ENCODE data around the gene FARS2. TPM values are rescaled to one million over a fixed set of nuclear protein-coding genes. Genes with fewer than 3 reads are reported as not detected.

The FARS2 gene
- total RNA-seq, 1 donor from 2014 or later, result 11.8 TPM

DNA sequence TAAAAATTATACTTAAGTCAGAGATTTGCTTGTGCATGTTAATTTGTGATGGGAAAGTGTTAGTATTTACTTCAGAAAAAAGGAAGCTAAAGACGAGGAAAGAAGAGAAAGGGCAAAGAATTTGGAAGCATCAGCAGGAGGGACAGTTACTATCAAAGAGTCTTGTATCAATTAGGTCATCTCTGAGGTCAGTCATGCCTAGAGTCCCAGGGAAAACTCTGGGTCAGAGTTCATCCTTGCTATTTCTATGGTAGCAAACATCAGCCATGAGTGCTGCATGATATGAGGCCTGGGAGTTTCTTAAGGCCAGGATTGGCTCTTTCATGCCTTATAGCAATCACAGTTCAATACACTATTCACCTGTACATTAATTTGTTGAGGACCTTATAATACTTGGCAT lies 292.9 kb downstream of the FARS2 start:
- DNase-seq (ENCODE audit: low spot score), result no peak
- TF ChIP-seq, protein P1, sequence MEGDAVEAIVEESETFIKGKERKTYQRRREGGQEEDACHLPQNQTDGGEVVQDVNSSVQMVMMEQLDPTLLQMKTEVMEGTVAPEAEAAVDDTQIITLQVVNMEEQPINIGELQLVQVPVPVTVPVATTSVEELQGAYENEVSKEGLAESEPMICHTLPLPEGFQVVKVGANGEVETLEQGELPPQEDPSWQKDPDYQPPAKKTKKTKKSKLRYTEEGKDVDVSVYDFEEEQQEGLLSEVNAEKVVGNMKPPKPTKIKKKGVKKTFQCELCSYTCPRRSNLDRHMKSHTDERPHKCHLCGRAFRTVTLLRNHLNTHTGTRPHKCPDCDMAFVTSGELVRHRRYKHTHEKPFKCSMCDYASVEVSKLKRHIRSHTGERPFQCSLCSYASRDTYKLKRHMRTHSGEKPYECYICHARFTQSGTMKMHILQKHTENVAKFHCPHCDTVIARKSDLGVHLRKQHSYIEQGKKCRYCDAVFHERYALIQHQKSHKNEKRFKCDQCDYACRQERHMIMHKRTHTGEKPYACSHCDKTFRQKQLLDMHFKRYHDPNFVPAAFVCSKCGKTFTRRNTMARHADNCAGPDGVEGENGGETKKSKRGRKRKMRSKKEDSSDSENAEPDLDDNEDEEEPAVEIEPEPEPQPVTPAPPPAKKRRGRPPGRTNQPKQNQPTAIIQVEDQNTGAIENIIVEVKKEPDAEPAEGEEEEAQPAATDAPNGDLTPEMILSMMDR (IDR thresholded peaks at IDR 0.05), result no peak
- H3K36me3 Mint-ChIP-seq (ENCODE audit: low read depth), result peaks cover 7% of the 10 kb centered on the region
- peaks cover 11% of the 10 kb centered on the region for H3K9me3 Mint-ChIP-seq (ENCODE audit: low read depth)
- H3K27ac Mint-ChIP-seq (ENCODE audit: unreplicated experiment), result no peak overlapping the region
- H3K4me1 Mint-ChIP-seq (ENCODE audit: low read depth), result no peaks in the 10 kb centered on the region
- H3K4me3 Mint-ChIP-seq (ENCODE audit: unreplicated experiment), result no peak overlapping the region
- H3K27me3 Mint-ChIP-seq (ENCODE audit: low read depth), result no peaks in the 10 kb centered on the region

DNA sequence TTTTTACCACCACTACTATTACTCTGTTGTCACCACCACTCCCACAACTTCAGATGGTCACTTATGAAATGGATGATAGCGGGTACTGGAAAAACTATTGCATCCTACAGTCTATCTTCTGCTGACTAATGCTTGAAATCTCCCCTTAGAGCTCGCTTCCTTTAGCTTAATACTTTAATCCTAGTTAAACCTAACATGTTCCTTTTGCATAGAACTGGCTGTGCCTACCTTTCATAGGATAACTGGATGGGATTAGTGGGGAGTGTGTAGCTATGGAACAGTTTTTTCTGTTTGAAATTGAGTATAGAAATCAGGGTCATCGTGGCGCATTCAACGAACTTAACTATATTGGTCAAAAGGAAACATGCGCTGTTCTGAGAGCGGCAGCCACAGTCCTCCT lies 294.7 kb downstream of the FARS2 start:
- Mint-ChIP-seq H3K4me1 (ENCODE audit: low read depth) (no peaks in the 10 kb centered on the region), H3K27ac (ENCODE audit: unreplicated experiment) (no peak overlapping the region), H3K36me3 (ENCODE audit: low read depth) (peaks cover 2% of the 10 kb centered on the region), H3K4me3 (ENCODE audit: unreplicated experiment) (no peak overlapping the region), H3K27me3 (ENCODE audit: low read depth) (no peaks in the 10 kb centered on the region), H3K9me3 (ENCODE audit: low read depth) (peaks cover 3% of the 10 kb centered on the region)
- DNase-seq (ENCODE audit: low spot score), result no peak
- TF ChIP-seq, protein P1 (IDR thresholded peaks at IDR 0.05), result no peak

DNA sequence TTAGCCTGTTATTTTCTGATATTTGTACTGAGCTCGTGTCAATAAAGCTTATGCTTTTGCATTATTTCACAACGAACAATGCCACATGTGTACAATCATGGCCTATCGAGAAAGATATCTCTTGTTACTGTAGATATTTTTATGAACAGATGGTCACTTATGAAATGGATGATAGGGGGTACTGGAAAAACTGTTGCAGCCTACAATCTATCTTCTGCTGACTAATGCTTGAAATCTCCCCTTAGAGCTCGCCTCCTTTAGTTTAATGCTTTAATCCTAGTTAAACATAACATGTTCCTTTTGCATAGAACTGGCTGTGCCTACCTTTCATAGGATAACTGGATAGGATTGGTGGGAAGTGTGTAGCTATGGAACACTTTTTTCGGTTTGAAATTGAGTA lies 296.2 kb downstream of the FARS2 start:
- DNase-seq (ENCODE audit: low spot score), result no peak
- no peaks in the 10 kb centered on the region for H3K9me3 Mint-ChIP-seq (ENCODE audit: low read depth)
- H3K4me1 Mint-ChIP-seq (ENCODE audit: low read depth), result no peaks in the 10 kb centered on the region
- H3K27me3 Mint-ChIP-seq (ENCODE audit: low read depth), result no peaks in the 10 kb centered on the region
- TF ChIP-seq, protein P1 (IDR thresholded peaks at IDR 0.05), result no peak
- no peak overlapping the region for H3K4me3 Mint-ChIP-seq (ENCODE audit: unreplicated experiment)
- H3K27ac Mint-ChIP-seq (ENCODE audit: unreplicated experiment), result no peak overlapping the region
- no peaks in the 10 kb centered on the region for H3K36me3 Mint-ChIP-seq (ENCODE audit: low read depth)

DNA sequence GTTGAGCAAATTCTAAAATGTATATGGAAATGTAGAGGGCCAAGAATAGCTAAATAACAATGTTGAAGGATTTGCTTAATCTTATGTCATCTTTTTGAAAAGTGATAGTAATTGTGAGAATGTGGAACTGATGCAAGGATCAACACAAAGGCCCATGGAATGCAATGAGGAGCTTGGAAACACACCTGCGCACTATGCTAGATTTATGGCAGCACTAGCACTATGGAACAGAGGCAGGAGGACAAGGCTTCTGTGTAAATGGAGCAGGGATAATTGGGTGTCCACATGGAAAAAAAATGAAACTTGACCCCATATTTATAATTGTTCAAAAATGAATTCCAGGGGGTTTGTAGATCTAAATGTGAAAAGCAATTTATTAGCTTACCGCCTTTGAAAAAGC lies 298.3 kb downstream of the FARS2 start:
- no peaks in the 10 kb centered on the region for H3K9me3 Mint-ChIP-seq (ENCODE audit: low read depth)
- DNase-seq (ENCODE audit: low spot score), result no peak
- H3K4me1 Mint-ChIP-seq (ENCODE audit: low read depth), result no peaks in the 10 kb centered on the region
- TF ChIP-seq, protein P1 (IDR thresholded peaks at IDR 0.05), result no peak
- H3K27me3 Mint-ChIP-seq (ENCODE audit: low read depth), result no peaks in the 10 kb centered on the region
- no peaks in the 10 kb centered on the region for H3K36me3 Mint-ChIP-seq (ENCODE audit: low read depth)
- H3K27ac Mint-ChIP-seq (ENCODE audit: unreplicated experiment), result no peak overlapping the region
- no peak overlapping the region for H3K4me3 Mint-ChIP-seq (ENCODE audit: unreplicated experiment)

DNA sequence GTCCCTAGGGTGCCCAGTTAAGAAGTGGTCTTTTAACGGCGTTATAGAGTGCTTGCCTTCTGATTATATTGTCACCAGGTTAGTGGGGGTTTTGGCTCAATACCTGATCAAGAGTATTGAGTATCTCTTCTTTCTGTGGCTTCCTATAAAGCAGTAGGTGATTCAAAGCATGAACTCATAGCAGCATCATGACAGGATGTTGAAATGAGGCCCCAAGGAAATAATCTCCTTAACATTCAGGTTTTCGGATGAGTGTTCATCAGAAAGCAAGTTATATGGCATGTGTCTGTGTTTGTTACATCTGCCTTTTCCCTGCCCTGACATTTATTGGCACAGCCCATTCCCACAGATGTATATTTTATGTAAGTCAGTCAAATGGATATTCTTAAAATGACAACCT lies 301.0 kb downstream of the FARS2 start:
- TF ChIP-seq, protein P1 (IDR thresholded peaks at IDR 0.05), result no peak
- no peaks in the 10 kb centered on the region for H3K27me3 Mint-ChIP-seq (ENCODE audit: low read depth)
- no peaks in the 10 kb centered on the region for H3K4me1 Mint-ChIP-seq (ENCODE audit: low read depth)
- no peak overlapping the region for H3K4me3 Mint-ChIP-seq (ENCODE audit: unreplicated experiment)
- H3K36me3 Mint-ChIP-seq (ENCODE audit: low read depth), result no peaks in the 10 kb centered on the region
- no peaks in the 10 kb centered on the region for H3K9me3 Mint-ChIP-seq (ENCODE audit: low read depth)
- no peak for DNase-seq (ENCODE audit: low spot score)
- no peak overlapping the region for H3K27ac Mint-ChIP-seq (ENCODE audit: unreplicated experiment)

Measured in chondrocyte (in vitro differentiated cells).